Measurements from ENCODE around the gene RXRB.

The RXRB gene

GRCh38 chr6:33185654-33186187, 14.7 kb downstream of the RXRB start:
- no peak for ATAC-seq
- no peak for TF ChIP-seq POU6F1 (CRISPR knock-in tag; IDR thresholded peaks at IDR 0.05; ENCODE audit: borderline replicate concordance, low read depth)
- no peak for TF ChIP-seq ZNF70 (CRISPR knock-in tag; IDR thresholded peaks at IDR 0.05)
- TF ChIP-seq TCF4 (CRISPR knock-in tag; IDR thresholded peaks at IDR 0.05; ENCODE audit: borderline replicate concordance): no peak
- no peak for TF ChIP-seq OSR1 (CRISPR knock-in tag; IDR thresholded peaks at IDR 0.05)
- no peak for TF ChIP-seq TSHZ2 (CRISPR knock-in tag; IDR thresholded peaks at IDR 0.05)
- no peak for TF ChIP-seq SNAI2 (CRISPR knock-in tag; IDR thresholded peaks at IDR 0.05)
- no peak for TF ChIP-seq ZFP3 (CRISPR knock-in tag; IDR thresholded peaks at IDR 0.05)
- no peak for TF ChIP-seq GLIS3 (CRISPR knock-in tag; IDR thresholded peaks at IDR 0.05)
- no peak for TF ChIP-seq CSRNP3 (CRISPR knock-in tag; IDR thresholded peaks at IDR 0.05)
- no peak for TF ChIP-seq PATZ1 (CRISPR knock-in tag; IDR thresholded peaks at IDR 0.05; ENCODE audit: borderline replicate concordance)
- TF ChIP-seq CSDC2 (CRISPR knock-in tag; IDR thresholded peaks at IDR 0.05): no peak
- no peak for TF ChIP-seq BACH2 (CRISPR knock-in tag; IDR thresholded peaks at IDR 0.05; ENCODE audit: borderline replicate concordance)
- TF ChIP-seq CREB5 (CRISPR knock-in tag; IDR thresholded peaks at IDR 0.05; ENCODE audit: low read depth): no peak
- no peak for TF ChIP-seq ZNF565 (CRISPR knock-in tag; conservative IDR thresholded peaks at IDR 0.05; ENCODE audit: low read depth)
- no peak for TF ChIP-seq ARNTL (CRISPR knock-in tag; IDR thresholded peaks at IDR 0.05; ENCODE audit: borderline replicate concordance, low read depth)
- TF ChIP-seq RARB (CRISPR knock-in tag; IDR thresholded peaks at IDR 0.05): no peak

GRCh38 chr6:33185190-33185589, 15.3 kb downstream of the RXRB start:
- ATAC-seq: no peak
- TF ChIP-seq SNAI2 (CRISPR knock-in tag; IDR thresholded peaks at IDR 0.05) (no peak), GLIS3 (CRISPR knock-in tag; IDR thresholded peaks at IDR 0.05) (no peak), TCF4 (CRISPR knock-in tag; IDR thresholded peaks at IDR 0.05; ENCODE audit: borderline replicate concordance) (no peak), ZNF70 (CRISPR knock-in tag; IDR thresholded peaks at IDR 0.05) (no peak), PPARA (CRISPR knock-in tag; IDR thresholded peaks at IDR 0.05; ENCODE audit: borderline replicate concordance) (no peak), ISL1 (CRISPR knock-in tag; IDR thresholded peaks at IDR 0.05) (no peak), ZC3H10 (CRISPR knock-in tag; IDR thresholded peaks at IDR 0.05) (no peak), TOX (CRISPR knock-in tag; IDR thresholded peaks at IDR 0.05; ENCODE audit: borderline replicate concordance) (no peak), CSRNP3 (CRISPR knock-in tag; IDR thresholded peaks at IDR 0.05) (no peak), ZNF8 (CRISPR knock-in tag; IDR thresholded peaks at IDR 0.05) (no peak)

All from SK-N-SH treated with all-trans-retinoic acid at 6 μM for 48 hours (cell line).